Neural progenitor cell (in vitro differentiated cells): ENCODE data around the gene BTBD6.

ENCODE experiments used
- CTCF ChIP-seq: fragments of 200-600 bp; sonication (generic); IDR thresholded peaks from 2 replicates; pipeline ENCODE4 v1.5.1; 2017; ENCODE audit warnings: antibody characterized with exemption, mild to moderate bottlenecking
- EZH2 ChIP-seq: fragments of 200-600 bp; sonication (generic); IDR thresholded peaks from 2 replicates; pipeline ENCODE4 v1.6.1; 2017; ENCODE audit warnings: antibody characterized with exemption, mild to moderate bottlenecking, moderate library complexity

- TF ChIP-seq CTCF (no peak), EZH2 (no peak)
Observed at GRCh38 chr14:105255021-105255507, 6.7 kb downstream of the BTBD6 start.
